ENCODE data around the gene MRPL57.
"Not testable (repeated sequence)": the region's sequence is repeated elsewhere in the genome, so short reads cannot be mapped to it uniquely, and the experiment has no call there.

The MRPL57 gene

DNA sequence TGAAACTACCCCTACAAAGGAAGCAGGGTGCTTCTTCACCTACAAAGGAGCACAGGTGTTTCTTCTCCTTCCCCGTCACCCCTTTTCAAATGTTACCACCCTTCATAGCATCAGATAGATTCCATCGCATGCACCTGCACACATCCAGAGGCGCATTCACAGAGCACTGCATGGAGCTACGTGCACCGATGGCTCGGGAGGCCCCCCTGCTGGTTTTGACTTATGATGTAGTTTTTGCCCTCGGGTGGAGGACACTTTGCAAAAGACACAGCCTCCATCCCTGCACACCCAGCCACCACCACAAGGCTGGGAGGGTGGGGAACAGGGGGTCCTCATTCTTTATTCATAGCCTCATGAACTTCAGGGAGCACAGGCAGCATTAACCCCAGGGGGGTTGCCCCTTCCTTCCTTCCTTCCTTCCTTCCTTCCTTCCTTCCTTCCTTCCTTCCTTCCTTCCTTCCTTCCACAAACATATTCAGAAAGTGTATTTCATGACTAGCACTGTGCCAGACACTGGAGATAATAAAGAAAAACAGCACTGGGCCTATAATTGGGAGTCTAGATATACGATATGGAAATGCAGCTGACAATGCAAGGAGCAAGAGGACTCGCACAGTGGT lies 21.3 kb downstream of the MRPL57 start:
- DNase-seq (ENCODE audit: low spot score): not testable (repeated sequence)

DNA sequence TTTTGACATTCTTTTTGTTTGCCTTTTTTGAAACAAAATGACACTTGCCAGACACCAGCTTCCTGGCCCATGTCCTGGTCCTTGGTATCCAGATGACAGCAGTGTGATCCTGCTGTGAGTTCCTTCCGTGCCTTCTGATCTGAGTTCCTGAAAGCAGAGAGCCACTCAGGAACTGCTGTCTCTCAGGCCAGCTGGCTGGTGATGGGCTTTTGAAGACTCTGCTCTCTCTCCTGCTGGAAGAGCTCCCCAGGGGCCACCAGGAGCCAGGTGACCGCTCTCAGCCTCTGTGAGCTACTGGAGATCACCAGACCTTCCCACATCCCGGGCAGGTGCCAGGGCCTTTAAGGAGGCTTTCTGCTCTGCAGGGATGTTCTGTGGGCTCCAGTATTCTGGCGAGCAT lies 21.9 kb downstream of the MRPL57 start:
- not testable (repeated sequence) for DNase-seq (ENCODE audit: low spot score)

GRCh38 chr13:21201456-21202190 lies 25.2 kb downstream of the MRPL57 start:
- not testable (repeated sequence) for DNase-seq (ENCODE audit: low spot score)

DNA sequence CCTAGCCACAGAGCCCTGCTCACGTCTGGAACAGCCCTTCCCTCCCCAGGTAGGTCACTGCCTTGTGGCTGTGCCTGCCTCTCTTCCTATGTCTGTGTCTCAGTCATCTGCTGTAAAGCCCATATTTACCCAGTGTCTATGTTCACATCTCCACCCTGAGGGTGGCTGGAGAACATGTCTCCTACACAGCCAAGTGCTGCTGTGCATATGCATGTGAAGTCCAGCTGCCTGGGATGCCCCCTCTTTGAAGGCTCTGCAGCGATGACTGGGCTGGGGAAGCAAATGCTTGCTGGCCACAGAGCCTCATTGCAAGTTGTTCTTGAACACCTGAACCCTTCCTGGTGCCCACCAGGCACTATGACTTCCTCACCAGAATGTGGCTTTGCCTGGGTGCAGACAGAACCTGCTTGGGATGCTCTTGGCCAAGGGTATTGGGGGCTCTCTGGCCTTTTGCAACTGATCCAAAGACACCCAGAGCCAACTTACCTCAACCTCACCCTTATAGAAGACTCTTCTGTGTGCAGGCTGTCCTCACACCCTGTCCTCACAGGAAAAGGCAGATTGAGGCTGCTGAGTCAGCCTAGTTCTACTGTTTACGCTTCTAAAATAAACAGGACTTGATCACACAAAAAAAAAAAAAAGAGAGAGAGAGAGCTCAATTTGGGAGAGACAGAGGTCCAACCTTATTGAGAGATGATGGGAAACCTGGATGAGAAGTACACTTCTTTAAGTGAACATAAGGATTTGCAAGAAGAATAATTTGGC lies 26.5 kb downstream of the MRPL57 start:
- no peak for DNase-seq (ENCODE audit: low spot score)

DNA sequence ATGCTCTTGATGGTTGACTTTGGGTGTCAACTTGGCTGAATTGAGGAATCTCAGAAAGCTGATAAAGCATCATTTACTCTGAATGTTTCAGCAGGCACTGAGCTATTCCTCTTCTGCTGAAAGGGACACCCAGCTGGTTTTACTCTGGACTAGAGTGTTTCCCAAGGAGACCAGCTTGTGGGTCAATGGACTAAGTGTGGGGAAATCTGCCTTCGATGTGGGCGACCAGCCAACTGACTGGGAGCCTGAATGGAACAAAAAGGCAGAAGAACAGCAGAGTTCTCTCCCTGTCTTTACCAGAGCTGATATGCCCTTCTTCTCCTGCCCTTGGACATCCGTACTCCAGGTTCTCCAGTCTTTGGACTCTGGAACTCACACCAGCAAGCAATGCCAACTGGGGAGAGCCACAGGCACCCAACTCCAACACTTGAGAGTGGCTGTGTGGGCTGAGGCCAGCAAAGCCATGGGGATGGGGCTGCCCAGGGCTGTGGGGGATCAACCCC lies 32.2 kb downstream of the MRPL57 start:
- no peak for DNase-seq (ENCODE audit: low spot score)

DNA sequence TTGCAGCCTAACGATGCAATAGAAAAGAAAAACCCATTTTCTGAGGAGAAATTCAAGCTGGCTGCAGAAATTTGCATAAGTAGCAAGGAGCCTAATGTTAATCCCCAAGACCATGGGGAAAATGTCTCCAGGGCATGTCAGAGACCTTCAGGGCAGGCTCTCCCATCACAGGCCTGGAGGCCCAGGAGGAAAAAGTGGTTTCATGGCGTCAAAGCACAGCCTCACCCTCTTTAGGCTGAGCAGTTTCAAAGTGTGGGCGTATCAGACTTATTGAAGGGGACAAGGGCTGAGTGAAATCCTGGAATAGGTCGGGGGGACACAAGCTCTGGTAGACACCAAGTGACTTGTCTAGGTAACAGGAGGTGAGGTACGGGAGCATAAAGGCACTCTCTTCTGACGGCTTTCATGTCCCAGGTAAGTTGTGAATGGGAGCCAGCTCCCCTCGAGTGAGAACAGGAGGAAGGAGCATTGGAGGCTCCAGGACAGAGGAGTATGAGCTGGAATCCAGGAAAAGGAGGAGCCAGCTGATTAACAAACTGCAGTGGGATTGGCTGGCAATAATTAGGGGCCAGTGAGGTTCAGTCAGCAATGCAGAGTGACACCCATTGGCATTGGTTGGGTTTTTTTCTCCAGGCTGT lies 35.8 kb downstream of the MRPL57 start:
- no peak for DNase-seq (ENCODE audit: low spot score)

GRCh38 chr13:21215419-21215818 lies 39.0 kb downstream of the MRPL57 start:
- DNase-seq (ENCODE audit: low spot score): not testable (repeated sequence)

- no peak for DNase-seq (ENCODE audit: low spot score)
Measured at GRCh38 chr13:21216332-21216731, 39.9 kb downstream of the MRPL57 start.

DNA sequence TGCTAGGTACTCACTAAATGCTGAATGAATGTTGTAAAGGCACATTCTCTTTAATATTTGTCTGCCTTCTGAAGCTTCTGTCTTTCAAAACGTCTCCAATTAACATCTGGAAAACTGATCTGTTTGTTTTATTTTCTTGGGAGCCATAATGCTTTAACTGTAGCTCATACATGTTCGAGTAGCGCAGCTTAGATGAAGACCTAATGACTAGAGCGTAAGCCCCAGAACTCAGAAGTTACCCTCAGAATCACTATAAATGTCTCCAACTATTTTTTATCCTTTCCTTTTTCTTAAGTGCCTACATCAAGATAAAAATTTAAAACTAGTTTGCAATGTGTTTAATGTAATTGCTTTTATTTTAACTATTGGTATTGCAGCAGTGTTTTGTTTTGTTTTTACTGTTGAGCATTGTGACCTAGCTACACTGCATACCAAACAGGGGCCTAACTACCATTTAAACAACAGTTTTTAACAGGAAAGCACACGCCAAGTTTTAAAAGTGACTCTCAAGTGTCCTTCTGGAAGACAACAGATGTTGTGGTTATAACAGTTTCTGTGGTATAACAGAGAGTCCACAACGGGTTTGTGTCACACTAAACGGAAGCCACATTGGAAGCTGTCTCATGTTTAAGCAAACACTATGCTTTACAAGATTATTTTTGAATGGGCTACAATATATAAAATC lies 42.0 kb downstream of the MRPL57 start:
- no peak for DNase-seq (ENCODE audit: low spot score)

- DNase-seq (ENCODE audit: low spot score): no peak
Measured at GRCh38 chr13:21219036-21219381, 42.6 kb downstream of the MRPL57 start.

- DNase-seq (ENCODE audit: low spot score): not testable (repeated sequence)
Measured at GRCh38 chr13:21219716-21220115, 43.3 kb downstream of the MRPL57 start.

GRCh38 chr13:21221268-21221667 lies 44.8 kb downstream of the MRPL57 start:
- no peak for DNase-seq (ENCODE audit: low spot score)

GRCh38 chr13:21225082-21225481 lies 48.6 kb downstream of the MRPL57 start:
- DNase-seq (ENCODE audit: low spot score): no peak

- no peak for DNase-seq (ENCODE audit: low spot score)
Measured at GRCh38 chr13:21225841-21226581, 49.6 kb downstream of the MRPL57 start.

- no peak for DNase-seq (ENCODE audit: low spot score)
Measured at GRCh38 chr13:21227917-21228316, 51.5 kb downstream of the MRPL57 start.

Data from kidney capillary endothelial cell (primary cell).